PC-3 (cell line): ENCODE data around the gene WDR19. TPM values are rescaled to one million over a fixed set of nuclear protein-coding genes. Genes with fewer than 3 reads are reported as not detected.

Experiments
- ATAC-seq: fragments of 200-7000 bp; cut with Tn5 transposase; 2 replicates; pipeline ENCODE4 v1.9.1; 2020; ENCODE audit warnings: mild to moderate bottlenecking, moderate library complexity
- BruUV-seq: library from RNA; stranded (reverse); fragments of 400-500 nt; replicated peaks from 2 replicates; lab custom pipeline; 2021; lab: Mats Ljungman, UMichigan
- CTCF ChIA-PET: fragments of 300-600 bp; sonication (Branson Sonifier 250); formaldehyde crosslinking; loops from one replicate; lab custom pipeline; 2022; ENCODE audit warnings: antibody characterized with exemption; lab: Charles Lee
- POLR2A ChIA-PET: fragments of 300-600 bp; sonication (Branson Sonifier 250); formaldehyde crosslinking; loops from one replicate; lab custom pipeline; 2022; ENCODE audit warnings: antibody characterized with exemption; ENCODE audit not compliant: unreplicated experiment; lab: Charles Lee
- DNase-seq: peaks from one replicate; pipeline ENCODE4 v3.0.0-alpha.2; 2015
- H2AFZ ChIP-seq: fragments of 300-600 bp; sonication (generic); 2 replicates; pipeline ENCODE4 v1.6.0; 2016; ENCODE audit warnings: antibody characterized with exemption, low read length
- H3F3A ChIP-seq: fragments of 300-600 bp; sonication (generic); one replicate; pipeline ENCODE4 v1.6.0; 2017; ENCODE audit warnings: antibody characterized with exemption, low read length, control low read depth, mild to moderate bottlenecking; ENCODE audit not compliant: unreplicated experiment
- H3K27ac ChIP-seq: fragments of 300-600 bp; sonication (generic); 2 replicates; pipeline ENCODE4 v1.5.1; 2016; ENCODE audit warnings: mild to moderate bottlenecking, low read length
- H3K27me3 ChIP-seq: fragments of 300-600 bp; sonication (generic); 2 replicates; pipeline ENCODE4 v1.6.1; 2016; ENCODE audit warnings: low read length, mixed read lengths
- H3K36me3 ChIP-seq: fragments of 300-600 bp; sonication (generic); 2 replicates; pipeline ENCODE4 v1.6.1; 2016; ENCODE audit warnings: low read depth, mixed run types, low read length, mixed read lengths
- H3K4me1 ChIP-seq: fragments of 300-600 bp; sonication (generic); 2 replicates; pipeline ENCODE4 v1.5.1; 2016; ENCODE audit warnings: low read length; ENCODE audit not compliant: insufficient read depth
- H3K4me2 ChIP-seq: fragments of 300-600 bp; sonication (generic); 2 replicates; pipeline ENCODE4 v1.6.0; 2016; ENCODE audit warnings: low read length
- H3K4me3 ChIP-seq: fragments of 300-600 bp; sonication (generic); 2 replicates; pipeline ENCODE4 v1.5.1; 2016; ENCODE audit warnings: mild to moderate bottlenecking, low read length, mixed read lengths
- H3K79me2 ChIP-seq: fragments of 300-600 bp; sonication (generic); 2 replicates; pipeline ENCODE4 v1.6.1; 2017; ENCODE audit warnings: low read length, mixed read lengths
- H3K9ac ChIP-seq: fragments of 300-600 bp; sonication (generic); 2 replicates; pipeline ENCODE4 v1.6.0; 2016; ENCODE audit warnings: mild to moderate bottlenecking, low read length
- H3K9me2 ChIP-seq: fragments of 300-600 bp; sonication (generic); replicated peaks from 2 replicates; pipeline ENCODE4 v1.6.1; 2016; ENCODE audit warnings: mixed run types, low read length, mixed read lengths
- H3K9me3 ChIP-seq: fragments of 300-600 bp; sonication (generic); 2 replicates; pipeline ENCODE4 v1.6.1; 2016; ENCODE audit warnings: low read length, mixed read lengths
- H4K20me1 ChIP-seq: fragments of 300-600 bp; sonication (generic); 2 replicates; pipeline ENCODE4 v1.6.1; 2016; ENCODE audit warnings: low read length, mixed read lengths
- CTCF ChIP-seq: fragments of 300-600 bp; sonication (generic); conservative IDR thresholded peaks from 2 replicates; pipeline ENCODE4 v1.5.1; 2017; ENCODE audit warnings: antibody characterized with exemption, low read depth, mild to moderate bottlenecking, low read length
- EZH2 ChIP-seq: fragments of 300-600 bp; sonication (generic); IDR thresholded peaks from one replicate; pipeline ENCODE4 v1.6.1; 2017; ENCODE audit warnings: antibody characterized with exemption, mild to moderate bottlenecking, low read length; ENCODE audit not compliant: unreplicated experiment
- EZH2phosphoT487 ChIP-seq: fragments of 300-600 bp; sonication (generic); IDR thresholded peaks from 2 replicates; pipeline ENCODE4 v1.6.1; 2018; ENCODE audit warnings: mild to moderate bottlenecking, antibody characterized with exemption, low read length, borderline replicate concordance
- intact Hi-C: fragments of 100-400 bp; cut with micrococcal nuclease; formaldehyde crosslinking; loops from 2 replicates; pipeline ENCODE4 v1.9.0; 2023
- total RNA-seq: library from RNA; depleted of rRNA; stranded (reverse); fragments of >200 nt; gene quantifications from 2 replicates; pipeline ENCODE4 v1.2.3, GENCODE V29; 2014

Gene WDR19
- total RNA-seq, 1 experiment from 2014 or later = 11.0 TPM

GRCh38 chr4:39326468-39326977 lies 144.2 kb downstream of the WDR19 start:
- ChIA-PET POLR2A (no interaction called here), CTCF (no interaction called here)
- Histone ChIP-seq H3K4me1 (no peaks in the 10 kb centered on the region), H3K9ac (no peak overlapping the region), H3F3A (no peaks in the 10 kb centered on the region), H3K36me3 (peaks cover 4% of the 10 kb centered on the region), H3K4me3 (no peak overlapping the region), H3K9me3 (no peaks in the 10 kb centered on the region), H3K27me3 (no peaks in the 10 kb centered on the region), H4K20me1 (no peaks in the 10 kb centered on the region), H3K4me2 (no peak overlapping the region), H2AFZ (no peak overlapping the region), H3K27ac (no peak overlapping the region), H3K79me2 (peaks cover 6% of the 10 kb centered on the region; the same call in 1 of the 2 replicates), H3K9me2 (no peaks in the 10 kb centered on the region)
- no peak for DNase-seq
- no peak for ATAC-seq
- no TSS peak for BruUV-seq
- intact Hi-C loops = no loop called here
- TF ChIP-seq CTCF (no peak), EZH2phosphoT487 (no peak), EZH2 (no peak)

GRCh38 chr4:39330353-39330752 lies 148.0 kb downstream of the WDR19 start:
- H3K9ac ChIP-seq = no peak overlapping the region
- POLR2A ChIA-PET = no interaction called here
- intact Hi-C loops = no loop called here
- H3K4me2 ChIP-seq = no peak overlapping the region
- H3K36me3 ChIP-seq = peaks cover 4% of the 10 kb centered on the region
- BruUV-seq = no TSS peak
- no peaks in the 10 kb centered on the region for H3K4me1 ChIP-seq
- no peaks in the 10 kb centered on the region for H3F3A ChIP-seq
- no peaks in the 10 kb centered on the region for H4K20me1 ChIP-seq
- TF ChIP-seq CTCF (no peak), EZH2phosphoT487 (no peak), EZH2 (no peak)
- CTCF ChIA-PET = no interaction called here
- DNase-seq (no peak), ATAC-seq (no peak)
- no peaks in the 10 kb centered on the region for H3K9me2 ChIP-seq
- no peaks in the 10 kb centered on the region for H3K27me3 ChIP-seq
- H2AFZ ChIP-seq = no peak overlapping the region
- no peaks in the 10 kb centered on the region for H3K9me3 ChIP-seq
- peaks cover 24% of the 10 kb centered on the region for H3K79me2 ChIP-seq
- H3K4me3 ChIP-seq = no peak overlapping the region
- H3K27ac ChIP-seq = no peak overlapping the region

- H3K9ac ChIP-seq = no peak overlapping the region
- intact Hi-C loops = no loop called here
- TF ChIP-seq EZH2phosphoT487 = no peak
- TF ChIP-seq CTCF = no peak
- TF ChIP-seq EZH2 = no peak
- ChIA-PET POLR2A (no interaction called here), CTCF (no interaction called here)
- DNase-seq = no peak
- peaks cover 4% of the 10 kb centered on the region for H3K36me3 ChIP-seq
- H3K4me3 ChIP-seq = no peak overlapping the region
- no peaks in the 10 kb centered on the region for H3K27me3 ChIP-seq
- H3K9me2 ChIP-seq = no peaks in the 10 kb centered on the region
- ATAC-seq = no peak
- no peaks in the 10 kb centered on the region for H3F3A ChIP-seq
- no peak overlapping the region for H3K27ac ChIP-seq
- H3K4me2 ChIP-seq = no peak overlapping the region
- H4K20me1 ChIP-seq = no peaks in the 10 kb centered on the region
- H2AFZ ChIP-seq = no peak overlapping the region
- BruUV-seq = no TSS peak
- no peaks in the 10 kb centered on the region for H3K9me3 ChIP-seq
- H3K4me1 ChIP-seq = no peaks in the 10 kb centered on the region
- peaks cover 24% of the 10 kb centered on the region for H3K79me2 ChIP-seq
These were observed 148.9 kb downstream of the WDR19 start for GRCh38 chr4:39331191-39331590.
